Astrocyte (in vitro differentiated cells and primary cell): ENCODE measurements around the gene FSTL5. TPM values are rescaled to one million over a fixed set of nuclear protein-coding genes. Genes with fewer than 3 reads are reported as not detected.
"Not testable (repeated sequence)": the region's sequence is repeated elsewhere in the genome, so short reads cannot be mapped to it uniquely, and the experiment has no call there.

Experiments used
- DNase-seq: peaks from one replicate; pipeline ENCODE4 v3.0.0-alpha.2; 2010; ENCODE audit warnings: low read depth
- FAIRE-seq: peaks from 2 replicates; lab custom pipeline; 2011; peaks lifted over from hg19 to GRCh38; lab: Jason Lieb, UNC
- H2AFZ ChIP-seq: 2 replicates; pipeline ENCODE4 v1.6.0; 2012; ENCODE audit warnings: low read depth, low read length, inconsistent platforms
- H3K27ac ChIP-seq: 2 replicates; pipeline ENCODE4 v1.5.1; 2011; ENCODE audit warnings: low read depth, low read length, inconsistent platforms
- H3K27me3 ChIP-seq: 2 replicates; pipeline ENCODE4 v1.6.0; 2011; ENCODE audit warnings: low read length, inconsistent platforms; ENCODE audit not compliant: insufficient read depth
- H3K36me3 ChIP-seq: 2 replicates; pipeline ENCODE4 v1.5.1; 2011; ENCODE audit warnings: low read length, inconsistent platforms; ENCODE audit not compliant: insufficient read depth
- H3K4me1 ChIP-seq: 2 replicates; pipeline ENCODE4 v1.5.1; 2011; ENCODE audit warnings: low read length, inconsistent platforms; ENCODE audit not compliant: insufficient read depth
- H3K4me2 ChIP-seq: 2 replicates; pipeline ENCODE4 v1.6.0; 2012; ENCODE audit warnings: low read length, inconsistent platforms
- H3K4me3 ChIP-seq: 2 replicates; pipeline ENCODE4 v1.5.1; 2011; ENCODE audit warnings: low read depth, mild to moderate bottlenecking, low read length, inconsistent platforms; ENCODE audit not compliant: insufficient read depth
- H3K79me2 ChIP-seq: 2 replicates; pipeline ENCODE4 v1.6.0; 2012; ENCODE audit warnings: mild to moderate bottlenecking, low read length, inconsistent platforms; ENCODE audit not compliant: insufficient read depth
- H3K9ac ChIP-seq: 2 replicates; pipeline ENCODE4 v1.6.0; 2012; ENCODE audit warnings: mild to moderate bottlenecking, low read length, inconsistent platforms
- H3K9me3 ChIP-seq: 2 replicates; pipeline ENCODE4 v1.5.1; 2012; ENCODE audit warnings: low read depth, mild to moderate bottlenecking, low read length, inconsistent platforms; ENCODE audit not compliant: insufficient read depth
- H4K20me1 ChIP-seq: 2 replicates; pipeline ENCODE4 v1.6.0; 2012; ENCODE audit warnings: low read length, inconsistent platforms; ENCODE audit not compliant: insufficient read depth
- H3K27ac Mint-ChIP-seq: one replicate; pipeline ENCODE4 v1.8.0; 2021; ENCODE audit warnings: mild to moderate bottlenecking, mixed read lengths; ENCODE audit not compliant: unreplicated experiment
- H3K27me3 Mint-ChIP-seq: one replicate; pipeline ENCODE4 v1.8.0; 2021; ENCODE audit warnings: low read depth, mixed read lengths; ENCODE audit not compliant: unreplicated experiment
- H3K36me3 Mint-ChIP-seq: one replicate; pipeline ENCODE4 v1.8.0; 2021; ENCODE audit warnings: low read depth, mixed read lengths; ENCODE audit not compliant: unreplicated experiment
- H3K4me1 Mint-ChIP-seq: one replicate; pipeline ENCODE4 v1.8.0; 2021; ENCODE audit warnings: low read depth, mixed read lengths; ENCODE audit not compliant: unreplicated experiment
- H3K4me3 Mint-ChIP-seq: one replicate; pipeline ENCODE4 v1.8.0; 2021; ENCODE audit warnings: mild to moderate bottlenecking, moderate library complexity, mixed read lengths; ENCODE audit not compliant: unreplicated experiment
- H3K9me3 Mint-ChIP-seq: one replicate; pipeline ENCODE4 v1.8.0; 2021; ENCODE audit warnings: mild to moderate bottlenecking, mixed read lengths; ENCODE audit not compliant: unreplicated experiment
- CTCF ChIP-seq: IDR thresholded peaks from 2 replicates; pipeline ENCODE4 v1.5.1; 2011; ENCODE audit warnings: low read depth, mild to moderate bottlenecking, inconsistent platforms, low read length, moderate library complexity; ENCODE audit not compliant: insufficient read depth
- EZH2 ChIP-seq: IDR thresholded peaks from 2 replicates; pipeline ENCODE4 v1.6.1; 2012; ENCODE audit warnings: mild to moderate bottlenecking, low read length, inconsistent platforms; ENCODE audit not compliant: insufficient read depth
- total RNA-seq: library from RNA; stranded (reverse); gene quantifications from 2 replicates; pipeline ENCODE4 v1.2.1, GENCODE V29; 2021

The FSTL5 gene
- total RNA-seq, 1 donor from 2014 or later: 0.43 TPM

- H3K4me3 Mint-ChIP-seq: no peak overlapping the region
- Histone ChIP-seq H3K9me3 (no peaks in the 10 kb centered on the region), H3K4me1 (no peaks in the 10 kb centered on the region), H3K4me2 (no peak overlapping the region), H3K4me3 (no peak overlapping the region), H4K20me1 (no peaks in the 10 kb centered on the region), H3K36me3 (no peaks in the 10 kb centered on the region), H3K27ac (no peak overlapping the region), H3K9ac (no peak overlapping the region), H3K27me3 (no peaks in the 10 kb centered on the region), H3K79me2 (no peaks in the 10 kb centered on the region), H2AFZ (no peak overlapping the region)
- FAIRE-seq: no peak
- H3K27me3 Mint-ChIP-seq: no peaks in the 10 kb centered on the region
- H3K36me3 Mint-ChIP-seq: no peaks in the 10 kb centered on the region
- H3K27ac Mint-ChIP-seq: no peak overlapping the region
- H3K4me1 Mint-ChIP-seq: peaks cover 4% of the 10 kb centered on the region
- no peak for TF ChIP-seq EZH2
- TF ChIP-seq CTCF: no peak
- H3K9me3 Mint-ChIP-seq: no peaks in the 10 kb centered on the region
- no peak for DNase-seq
These were observed 48.5 kb downstream of the FSTL5 start for GRCh38 chr4:162115333-162115732.

- DNase-seq (no peak), FAIRE-seq (no peak)
- Histone ChIP-seq H3K9me3 (no peaks in the 10 kb centered on the region), H3K36me3 (no peaks in the 10 kb centered on the region), H3K27me3 (no peaks in the 10 kb centered on the region), H4K20me1 (no peaks in the 10 kb centered on the region), H3K4me1 (no peaks in the 10 kb centered on the region), H2AFZ (no peak overlapping the region), H3K27ac (no peak overlapping the region), H3K4me3 (no peak overlapping the region), H3K79me2 (no peaks in the 10 kb centered on the region), H3K4me2 (no peak overlapping the region), H3K9ac (no peak overlapping the region)
- H3K27ac Mint-ChIP-seq: no peak overlapping the region
- no peaks in the 10 kb centered on the region for H3K9me3 Mint-ChIP-seq
- no peak overlapping the region for H3K4me3 Mint-ChIP-seq
- TF ChIP-seq CTCF (no peak), EZH2 (no peak)
- H3K27me3 Mint-ChIP-seq: no peaks in the 10 kb centered on the region
- H3K4me1 Mint-ChIP-seq: peaks cover 4% of the 10 kb centered on the region
- no peaks in the 10 kb centered on the region for H3K36me3 Mint-ChIP-seq
These were observed 52.7 kb downstream of the FSTL5 start for GRCh38 chr4:162111078-162111477.

GRCh38 chr4:162104459-162105124 lies 59.2 kb downstream of the FSTL5 start:
- H4K20me1 ChIP-seq: no peaks in the 10 kb centered on the region
- H3K27ac Mint-ChIP-seq: no peak overlapping the region
- H3K9ac ChIP-seq: no peak overlapping the region
- H3K9me3 Mint-ChIP-seq: peaks cover 3% of the 10 kb centered on the region
- no peaks in the 10 kb centered on the region for H3K79me2 ChIP-seq
- FAIRE-seq (no peak), DNase-seq (no peak)
- H3K9me3 ChIP-seq: no peaks in the 10 kb centered on the region
- H3K4me3 Mint-ChIP-seq: no peak overlapping the region
- no peaks in the 10 kb centered on the region for H3K4me1 ChIP-seq
- H2AFZ ChIP-seq: no peak overlapping the region
- H3K4me2 ChIP-seq: no peak overlapping the region
- H3K36me3 ChIP-seq: no peaks in the 10 kb centered on the region
- no peaks in the 10 kb centered on the region for H3K4me1 Mint-ChIP-seq
- H3K4me3 ChIP-seq: no peak overlapping the region
- no peaks in the 10 kb centered on the region for H3K27me3 Mint-ChIP-seq
- no peaks in the 10 kb centered on the region for H3K27me3 ChIP-seq
- H3K27ac ChIP-seq: no peak overlapping the region
- H3K36me3 Mint-ChIP-seq: no peaks in the 10 kb centered on the region
- no peak for TF ChIP-seq EZH2
- TF ChIP-seq CTCF: no peak

GRCh38 chr4:162103908-162104307 lies 59.9 kb downstream of the FSTL5 start:
- H3K36me3 ChIP-seq, H2AFZ ChIP-seq, H3K9ac ChIP-seq, FAIRE-seq, DNase-seq, H3K4me3 ChIP-seq, H3K27me3 Mint-ChIP-seq, H3K9me3 Mint-ChIP-seq, H3K4me1 Mint-ChIP-seq, H3K27ac Mint-ChIP-seq, H3K79me2 ChIP-seq, H3K4me1 ChIP-seq, H3K9me3 ChIP-seq, H3K4me2 ChIP-seq, H3K27me3 ChIP-seq, H4K20me1 ChIP-seq, H3K4me3 Mint-ChIP-seq, H3K27ac ChIP-seq, H3K36me3 Mint-ChIP-seq: not testable (repeated sequence)
